Erythroblast (primary cell): ENCODE data around the gene DOCK9.

Experiments used
- GATA1 ChIP-seq: IDR thresholded peaks from 2 replicates; pipeline ENCODE4 v1.6.1; 2011; ENCODE audit warnings: low read depth, mild to moderate bottlenecking, control low read depth, low read length, moderate library complexity
- POLR2A ChIP-seq: IDR thresholded peaks from 2 replicates; pipeline ENCODE4 v1.6.1; 2011; ENCODE audit warnings: mild to moderate bottlenecking, low read length

- TF ChIP-seq POLR2A (no peak), GATA1 (no peak)
These were observed 170.1 kb downstream of the DOCK9 start for GRCh38 chr13:98807774-98808173.
